Activated CD8-positive, alpha-beta memory T cell treated with anti-CD3 and anti-CD28 coated beads for 24 hours (primary cell): ENCODE measurements around the gene PLEKHJ1.
"Not testable (repeated sequence)": the region's sequence is repeated elsewhere in the genome, so short reads cannot be mapped to it uniquely, and the experiment has no call there.

Source experiments
- DNase-seq: peaks from one replicate; pipeline ENCODE4 v3.0.0-alpha.2; 2020

PLEKHJ1 gene

GRCh38 chr19:2217591-2217990 is 18.5 kb downstream of the PLEKHJ1 start:
- no peak for DNase-seq

- no peak for DNase-seq
Measured at GRCh38 chr19:2216361-2217225, 19.5 kb downstream of the PLEKHJ1 start.

DNA sequence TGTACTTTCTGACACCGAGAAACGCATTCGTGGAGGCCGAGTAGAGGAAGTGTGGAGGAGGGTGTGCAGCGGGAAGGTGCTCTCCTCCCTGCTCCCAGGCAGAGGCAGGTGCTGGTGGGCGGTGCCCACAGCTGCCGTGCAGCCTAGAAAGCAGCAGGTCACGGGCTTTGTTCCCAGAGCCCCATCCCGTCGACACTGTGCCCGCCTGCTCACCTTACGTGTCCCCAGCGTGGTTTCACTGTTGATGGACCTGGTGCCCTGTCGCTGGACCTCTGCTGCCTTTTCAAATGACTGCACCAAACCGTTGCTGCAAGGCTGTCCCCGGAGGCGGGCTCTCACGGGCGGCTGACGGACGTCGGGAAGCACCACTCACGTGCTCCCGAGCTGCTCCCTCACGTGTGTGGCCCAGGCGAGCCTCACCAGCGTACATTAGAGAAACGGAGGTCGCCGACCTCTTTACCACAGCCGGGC is 20.8 kb downstream of the PLEKHJ1 start:
- DNase-seq = no peak

- DNase-seq = no peak
Measured at GRCh38 chr19:2214251-2214650, 21.9 kb downstream of the PLEKHJ1 start.

GRCh38 chr19:2213799-2214198 is 22.3 kb downstream of the PLEKHJ1 start:
- no peak for DNase-seq

- no peak for DNase-seq
Measured at GRCh38 chr19:2212861-2213711, 23.0 kb downstream of the PLEKHJ1 start.

DNA sequence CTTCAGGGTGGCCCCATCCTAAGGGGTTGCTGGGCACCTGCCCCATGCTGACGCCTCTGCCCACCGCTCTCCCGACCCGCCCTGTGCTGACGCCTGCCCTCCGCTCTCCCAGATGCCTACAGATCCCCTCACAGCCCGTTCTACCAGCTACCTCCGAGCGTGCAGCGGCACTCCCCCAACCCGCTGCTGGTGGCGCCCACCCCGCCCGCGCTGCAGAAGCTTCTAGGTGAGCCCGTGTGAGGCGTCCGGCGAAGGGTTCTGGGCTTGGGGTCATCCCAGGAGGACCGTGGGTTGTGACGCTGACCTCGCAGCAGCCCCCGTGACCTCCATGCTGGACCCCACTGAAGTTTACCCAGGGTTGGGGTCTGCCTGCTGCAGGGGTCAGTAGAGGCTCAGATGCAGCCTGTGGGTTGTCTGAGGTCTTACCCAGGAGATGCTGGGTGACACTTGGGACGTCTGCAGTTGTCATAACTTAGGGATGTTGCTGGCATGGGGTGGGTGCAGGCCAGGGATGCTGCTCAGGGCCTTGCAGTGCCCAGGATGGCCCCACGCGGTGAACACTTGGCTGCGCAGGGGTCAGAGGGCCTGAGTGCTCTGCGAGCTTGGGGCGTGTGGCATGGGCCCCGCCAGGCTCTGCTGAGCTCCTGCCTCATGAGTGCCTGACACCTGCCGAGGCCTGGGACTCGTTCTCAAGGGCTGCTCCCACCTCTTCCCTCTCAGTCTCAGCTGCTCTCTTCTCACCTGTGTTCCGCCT is 25.0 kb downstream of the PLEKHJ1 start:
- DNase-seq = no peak

DNA sequence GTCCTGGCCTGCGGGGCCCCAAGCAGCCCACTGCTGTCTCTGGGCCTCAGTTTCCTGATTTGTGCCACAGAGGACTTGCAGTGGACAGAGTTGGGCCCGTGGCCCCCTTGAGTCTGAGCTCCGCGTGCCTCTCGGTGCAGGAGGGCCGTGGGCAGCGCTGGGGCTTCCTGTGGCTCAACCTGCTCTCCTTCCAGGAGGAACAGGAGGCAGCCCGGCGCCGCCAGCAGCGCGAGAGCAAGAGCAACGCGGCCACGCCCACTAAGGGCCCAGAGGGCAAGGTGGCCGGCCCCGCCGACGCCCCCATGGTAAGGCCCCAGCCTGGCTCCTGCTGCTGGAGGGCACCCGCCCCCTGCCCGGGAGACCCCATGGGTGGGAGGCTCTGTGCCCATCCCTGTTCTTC is 25.9 kb downstream of the PLEKHJ1 start:
- no peak for DNase-seq

GRCh38 chr19:2209408-2209807 is 26.7 kb downstream of the PLEKHJ1 start:
- no peak for DNase-seq

- no peak for DNase-seq
Measured at GRCh38 chr19:2208975-2209374, 27.2 kb downstream of the PLEKHJ1 start.

DNA sequence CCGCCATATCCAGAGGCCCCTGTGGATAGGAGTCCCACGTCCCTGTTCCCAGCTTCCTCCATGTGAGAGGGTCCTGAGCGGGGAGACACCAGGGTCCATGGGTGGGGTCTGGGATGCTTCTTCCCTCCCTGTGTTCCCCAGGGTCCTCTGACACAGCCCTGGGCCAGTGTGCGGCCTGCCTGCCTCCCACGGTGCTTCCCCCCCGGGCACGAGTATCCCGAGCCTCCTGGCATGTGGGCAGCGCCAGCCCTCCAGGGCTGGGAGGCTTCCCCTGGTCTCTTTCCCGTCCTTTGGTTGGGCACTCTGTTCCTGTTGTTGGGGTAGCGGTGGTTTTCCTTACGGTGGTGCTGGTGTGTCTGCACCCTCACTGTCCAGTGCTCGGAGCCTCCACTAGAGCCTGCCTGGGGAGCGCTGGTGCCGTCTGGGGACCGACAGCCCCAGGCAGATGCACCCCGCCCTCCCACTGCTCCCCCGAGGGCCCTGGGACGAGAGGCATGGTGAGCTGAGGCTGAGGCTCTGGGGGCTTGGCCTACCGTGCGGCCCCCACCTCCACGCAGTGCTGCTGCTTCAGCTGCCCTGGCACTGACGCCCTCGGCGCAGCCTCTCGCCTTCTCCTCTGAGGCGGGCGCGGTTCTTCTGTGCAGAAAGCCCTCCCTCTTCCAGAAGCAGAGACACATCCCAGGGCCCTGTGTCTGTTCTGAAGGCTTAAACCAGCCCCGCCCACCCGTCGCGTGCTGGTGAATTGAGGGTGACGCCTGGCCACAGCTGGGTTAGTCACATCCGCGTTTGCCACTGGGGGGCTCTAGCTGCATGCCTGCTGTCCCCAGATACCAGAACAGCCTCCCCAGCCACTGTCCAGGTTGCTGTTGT is 27.9 kb downstream of the PLEKHJ1 start:
- DNase-seq = peak; percentile 69

GRCh38 chr19:2207008-2207407 is 29.1 kb downstream of the PLEKHJ1 start:
- no peak for DNase-seq

DNA sequence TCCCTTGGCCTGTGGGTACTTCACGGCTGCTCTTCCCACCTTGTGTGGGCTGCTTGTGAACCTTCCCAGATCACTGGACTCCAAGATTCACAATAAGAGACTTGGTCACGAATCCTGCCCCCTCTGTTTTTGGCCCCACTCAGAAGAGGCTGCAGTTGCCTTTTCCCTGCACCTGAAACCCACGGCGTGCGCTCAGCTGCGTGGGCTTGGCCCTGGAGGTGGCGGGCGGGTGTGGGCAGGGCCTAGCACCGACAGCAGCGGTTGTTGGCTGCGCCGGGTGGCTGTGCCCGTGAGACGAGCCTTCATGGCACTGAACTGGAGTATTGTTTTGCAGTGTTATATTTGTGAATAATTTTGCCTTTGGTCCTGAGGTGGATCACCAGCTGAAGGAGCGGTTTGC is 33.8 kb downstream of the PLEKHJ1 start:
- DNase-seq = no peak

GRCh38 chr19:2201473-2202148 is 34.5 kb downstream of the PLEKHJ1 start:
- DNase-seq = no peak

GRCh38 chr19:2200624-2201294 is 35.4 kb downstream of the PLEKHJ1 start:
- not testable (repeated sequence) for DNase-seq

GRCh38 chr19:2199861-2200623 is 36.1 kb downstream of the PLEKHJ1 start:
- DNase-seq = no peak

DNA sequence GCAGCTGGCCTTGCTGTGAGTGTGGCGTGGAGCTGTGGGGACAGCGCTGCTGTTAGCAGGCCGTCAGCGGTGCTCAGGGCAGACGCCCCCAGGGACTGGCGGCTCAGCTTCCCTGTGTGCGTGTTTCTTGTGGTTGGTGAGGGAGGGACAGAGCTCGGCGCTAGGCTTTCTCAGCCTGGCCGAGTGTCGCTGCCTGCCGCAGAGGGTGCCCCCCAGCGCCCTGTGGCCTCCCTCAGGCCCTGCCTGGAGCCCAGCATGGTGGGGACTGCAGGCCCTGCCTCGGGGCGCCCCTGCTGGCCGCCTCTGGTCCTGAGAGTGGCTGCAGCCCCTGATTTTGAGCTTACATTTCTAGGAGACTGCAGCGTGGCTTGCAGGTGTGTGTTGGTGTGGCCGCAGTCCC is 36.9 kb downstream of the PLEKHJ1 start:
- DNase-seq = no peak

GRCh38 chr19:2198317-2198716 is 37.8 kb downstream of the PLEKHJ1 start:
- no peak for DNase-seq

GRCh38 chr19:2197270-2197669 is 38.9 kb downstream of the PLEKHJ1 start:
- DNase-seq = no peak

GRCh38 chr19:2195914-2196313 is 40.2 kb downstream of the PLEKHJ1 start:
- no peak for DNase-seq
